GM10847 (cell line): ENCODE measurements around the gene TMEM43.

Experiments
- POLR2A ChIP-seq: IDR thresholded peaks from 2 replicates; pipeline ENCODE4 v1.6.1; 2011; ENCODE audit not compliant: insufficient read length; ENCODE audit errors: extremely low read depth

The TMEM43 gene

DNA sequence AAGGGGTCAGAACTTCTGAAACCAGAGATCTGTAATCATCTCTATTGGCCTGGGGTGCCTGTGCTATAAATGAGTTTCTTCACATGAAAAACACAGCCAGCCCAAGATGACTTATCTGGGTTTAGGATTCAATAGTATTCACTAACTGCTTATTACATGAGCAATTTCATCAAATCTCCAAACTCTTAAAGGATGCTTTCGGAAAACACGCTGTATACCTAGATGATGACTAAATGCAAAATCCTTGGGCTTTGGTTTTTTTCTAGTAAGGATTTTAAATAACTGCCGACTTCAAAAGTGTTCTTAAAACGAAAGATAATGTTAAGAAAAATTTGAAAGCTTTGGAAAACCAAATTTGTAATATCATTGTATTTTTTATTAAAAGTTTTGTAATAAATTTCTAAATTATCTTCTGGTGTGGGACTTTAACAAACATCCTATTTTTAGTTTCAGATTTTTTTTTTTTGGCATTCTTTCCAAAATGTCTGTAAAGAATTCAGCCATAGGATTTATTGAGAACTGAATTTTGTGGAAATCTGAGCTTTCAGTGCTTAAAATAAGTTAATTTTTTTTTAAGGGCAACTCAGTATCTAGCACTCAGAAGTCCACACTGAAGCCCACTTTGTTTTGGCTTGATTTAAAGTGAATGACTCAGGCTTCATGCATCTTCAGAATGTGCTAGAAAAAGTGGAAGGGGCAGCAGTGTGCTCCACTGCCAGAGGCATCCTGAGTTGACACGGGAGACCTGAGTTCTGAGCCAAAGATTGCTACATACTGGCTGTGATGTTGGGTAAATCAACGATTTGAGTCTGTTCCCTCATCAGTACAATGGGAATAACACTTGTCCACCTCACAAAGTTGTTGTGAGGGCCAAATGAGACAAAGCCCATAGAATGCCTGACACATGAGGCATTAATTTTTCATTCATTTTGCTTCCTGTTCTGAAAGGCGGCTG, 18.7 kb downstream of the TMEM43 start:
- no peak for TF ChIP-seq POLR2A

GRCh38 chr3:14144423-14145075, 19.7 kb downstream of the TMEM43 start:
- no peak for TF ChIP-seq POLR2A

- no peak for TF ChIP-seq POLR2A
These were observed 20.4 kb downstream of the TMEM43 start for GRCh38 chr3:14145236-14145635.

DNA sequence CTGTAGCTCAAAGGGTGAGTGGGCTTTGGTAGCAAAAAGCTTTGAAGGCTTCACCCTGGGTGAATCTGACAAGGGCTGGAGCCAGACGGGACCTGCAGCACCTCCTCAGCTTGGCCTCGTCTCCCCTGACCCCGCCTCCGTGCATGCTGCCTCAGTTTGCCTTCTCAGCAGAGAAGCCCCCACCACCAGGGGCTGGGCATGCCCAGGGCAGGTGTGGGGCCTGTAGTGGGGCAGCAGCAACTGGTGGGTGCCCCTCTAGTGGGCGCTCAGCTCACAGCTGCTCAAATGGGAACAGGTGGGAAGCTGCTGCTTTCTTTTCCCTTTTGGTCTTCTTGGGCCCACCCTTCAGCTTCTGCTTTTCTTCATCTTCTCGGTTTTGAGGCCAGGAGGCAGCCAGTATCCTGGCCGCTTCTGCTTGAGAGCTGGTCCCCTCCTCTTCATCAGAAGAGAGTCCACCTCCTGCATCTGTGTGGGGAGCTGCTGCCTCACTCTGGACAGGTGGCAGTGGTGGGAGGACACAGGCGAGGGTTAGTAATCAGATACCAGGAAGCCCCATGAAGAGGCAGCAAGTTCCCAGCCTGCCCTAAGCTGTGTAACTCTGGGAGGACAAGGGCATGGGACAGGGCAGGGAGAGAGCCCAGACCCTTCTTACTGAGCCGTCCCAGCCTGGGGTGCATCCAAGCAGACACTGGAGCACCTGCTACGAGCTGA, 21.0 kb downstream of the TMEM43 start:
- TF ChIP-seq POLR2A = no peak

DNA sequence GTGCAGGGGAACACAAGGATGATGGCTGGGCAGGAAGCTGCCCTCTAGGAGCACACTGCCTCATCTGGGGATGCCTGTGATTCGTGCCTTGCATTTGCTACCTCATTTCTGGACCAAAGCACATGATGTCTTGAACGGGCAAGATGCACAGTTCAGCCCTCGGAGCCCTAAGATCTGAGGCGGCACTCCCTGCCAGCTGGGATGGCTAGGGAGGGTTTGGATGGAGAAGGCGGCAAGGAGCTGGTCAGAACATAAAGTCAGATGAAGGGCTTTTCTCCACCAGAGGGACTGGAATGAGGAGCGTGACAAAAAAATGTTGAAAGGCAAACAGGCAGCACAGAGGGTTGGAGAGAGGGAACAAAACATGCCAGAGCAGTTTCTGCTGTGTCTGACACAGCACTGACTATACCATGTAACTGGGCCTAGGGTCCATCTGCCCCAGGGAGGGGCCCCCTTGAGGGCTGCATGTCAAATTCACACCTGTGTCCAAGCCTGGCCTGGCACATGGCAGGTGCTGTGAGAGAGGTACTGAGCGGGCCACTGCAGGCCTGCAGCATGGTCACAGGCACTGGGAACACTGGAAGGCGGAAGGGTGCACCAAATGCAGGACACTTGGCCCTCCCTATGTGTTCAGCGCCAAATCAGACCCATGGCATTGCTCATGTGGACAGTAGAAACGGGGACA, 21.7 kb downstream of the TMEM43 start:
- no peak for TF ChIP-seq POLR2A

DNA sequence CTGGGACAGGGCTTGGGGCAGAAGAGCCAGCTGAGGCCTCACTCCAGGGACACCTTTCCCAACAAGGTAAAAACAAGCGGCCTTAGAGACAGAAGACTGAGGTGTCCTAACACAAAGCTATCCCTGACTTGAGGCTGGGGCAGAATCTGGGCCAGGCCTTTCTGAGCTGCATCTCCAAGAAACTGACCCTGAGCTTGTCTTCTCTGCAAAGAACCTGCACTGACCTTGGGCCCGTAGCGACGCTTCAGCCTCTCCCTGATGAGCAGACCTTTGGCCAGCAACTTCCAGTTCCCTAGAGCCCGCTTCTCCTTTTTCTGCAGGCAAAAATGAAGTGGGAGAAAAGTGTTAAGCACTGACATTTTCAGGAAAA, 22.2 kb downstream of the TMEM43 start:
- no peak for TF ChIP-seq POLR2A

GRCh38 chr3:14147617-14148016, 22.8 kb downstream of the TMEM43 start:
- no peak for TF ChIP-seq POLR2A

DNA sequence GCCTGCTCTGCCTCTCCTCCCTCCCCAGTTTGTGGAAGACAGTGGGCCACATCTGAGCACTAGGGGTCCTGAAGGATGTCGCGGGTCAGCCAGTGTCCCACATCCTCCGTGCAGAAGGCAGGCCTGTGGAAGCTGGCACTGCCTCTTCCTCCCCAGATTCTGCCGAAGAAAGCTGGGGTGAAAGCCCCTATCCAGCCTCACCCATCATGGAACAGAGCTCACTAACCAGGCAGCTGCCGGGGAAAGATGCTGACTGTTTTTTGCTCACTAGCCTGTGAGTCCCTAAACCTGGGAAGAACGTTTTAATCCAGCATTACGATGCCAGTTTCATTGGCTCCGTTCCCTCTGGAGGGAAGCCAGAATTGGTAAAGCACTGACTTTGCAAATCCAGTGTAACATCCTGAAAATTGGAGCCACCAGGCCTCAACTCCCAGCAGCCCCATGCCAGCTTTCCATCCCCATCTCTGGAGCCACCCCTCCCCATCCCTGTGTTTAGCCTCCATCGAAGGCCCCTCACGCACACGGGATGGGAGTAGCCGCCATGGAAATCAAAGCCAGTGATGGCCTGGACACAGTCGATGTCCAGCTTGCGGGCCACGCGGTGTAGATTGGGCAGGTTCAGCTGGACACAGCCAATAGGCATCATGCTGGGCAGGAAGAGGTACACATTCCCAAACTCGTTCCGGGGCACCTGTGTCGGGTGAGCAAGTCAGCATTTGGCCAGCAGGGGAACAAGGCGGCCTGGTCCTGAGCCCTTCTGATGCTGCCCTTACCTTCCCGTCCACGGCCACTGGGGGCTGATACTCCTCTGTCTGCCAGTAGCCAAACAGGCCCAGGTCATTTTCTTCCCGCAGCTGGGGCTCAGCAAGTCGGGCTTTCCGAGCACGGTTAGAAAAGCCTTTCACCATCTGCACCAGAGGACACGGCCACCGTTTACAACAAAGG, 23.5 kb downstream of the TMEM43 start:
- no peak for TF ChIP-seq POLR2A

- no peak for TF ChIP-seq POLR2A
These were observed 25.2 kb downstream of the TMEM43 start for GRCh38 chr3:14150078-14150477.

DNA sequence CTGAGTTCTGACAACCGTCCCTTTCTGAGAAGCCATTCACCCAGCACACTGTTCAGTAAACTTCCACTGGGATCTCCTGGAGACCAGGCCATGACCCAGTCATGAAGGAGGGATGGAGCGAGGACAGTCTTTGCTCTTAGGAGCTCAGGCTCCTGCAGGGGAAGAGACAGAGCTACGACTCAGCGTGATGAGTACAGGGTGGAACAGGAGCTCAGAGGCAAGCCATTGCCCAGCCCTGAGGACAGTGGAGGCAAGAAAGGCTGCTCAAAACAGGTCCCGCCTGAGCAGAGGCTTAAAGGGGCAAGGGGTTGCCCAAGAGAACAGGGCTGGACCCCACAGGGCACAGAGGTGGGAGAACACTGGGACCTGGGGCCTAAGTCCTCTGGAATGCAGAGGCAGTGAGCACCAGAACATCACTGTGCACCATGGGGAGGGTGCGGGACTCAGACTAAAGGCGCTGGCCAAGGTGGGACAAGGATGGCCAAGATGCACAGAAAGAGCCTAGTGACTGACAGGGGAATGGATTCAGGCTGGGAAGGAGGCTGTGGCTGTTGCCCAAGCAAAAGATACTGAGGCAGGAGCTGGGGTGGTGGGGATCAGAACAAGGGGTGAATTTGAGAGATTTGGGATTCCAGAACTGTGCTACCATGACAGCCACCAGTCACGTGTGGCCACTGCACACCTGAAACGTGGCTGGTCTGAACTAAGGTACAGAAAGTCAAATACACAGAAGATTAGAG, 25.8 kb downstream of the TMEM43 start:
- no peak for TF ChIP-seq POLR2A

- no peak for TF ChIP-seq POLR2A
These were observed 26.7 kb downstream of the TMEM43 start for GRCh38 chr3:14151471-14152083.

GRCh38 chr3:14152233-14152962, 27.5 kb downstream of the TMEM43 start:
- no peak for TF ChIP-seq POLR2A

DNA sequence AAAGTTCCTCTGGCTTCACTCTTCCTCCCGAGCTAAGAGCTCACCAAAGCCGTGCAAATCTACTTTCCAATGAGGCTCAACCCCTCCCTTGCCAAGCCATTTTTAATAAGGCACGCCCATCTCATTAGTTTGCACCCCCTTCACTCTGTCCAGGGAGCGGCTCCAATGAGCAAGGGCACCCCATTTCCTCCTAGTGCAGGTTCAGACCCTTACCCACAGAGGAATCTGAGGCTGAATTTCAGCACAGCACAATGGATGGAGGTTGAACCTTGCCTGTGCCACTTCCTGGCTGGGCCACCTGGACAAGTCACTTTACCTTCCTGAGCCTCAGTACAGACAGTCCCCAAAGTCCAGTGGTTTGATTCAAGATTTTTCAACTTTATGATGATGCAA, 28.1 kb downstream of the TMEM43 start:
- no peak for TF ChIP-seq POLR2A

DNA sequence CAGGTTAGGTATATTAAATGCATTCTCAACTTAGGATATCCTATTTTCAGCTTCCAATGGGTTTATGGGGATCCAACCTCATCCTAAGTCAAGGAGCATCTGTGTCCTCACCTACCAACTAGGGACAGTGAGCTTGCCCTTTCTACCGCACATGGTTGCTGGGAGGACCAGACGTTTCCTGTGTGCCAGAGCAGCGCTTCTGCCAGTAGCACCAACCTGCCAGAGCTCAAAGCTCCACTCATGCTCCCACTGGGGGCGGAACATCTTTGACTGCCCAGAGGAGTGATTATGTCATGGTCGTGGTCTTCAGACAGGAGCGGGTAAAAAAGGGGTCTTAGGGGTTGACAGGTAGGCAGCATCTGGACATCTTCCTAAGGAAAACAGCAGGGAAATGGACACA, 28.8 kb downstream of the TMEM43 start:
- TF ChIP-seq POLR2A = no peak
